Stomach (tissue), 4 donors: ENCODE results near the gene SOX8.

ENCODE experiments used
- POLR2A ChIP-seq, 4 donors: fragments of 450-650 bp; IDR thresholded peaks; one replicate each; pipeline ENCODE4 v1.6.1; 2016; ENCODE audit warnings: antibody characterized with exemption in 4 of 4, control low read depth in 2 of 4, mild to moderate bottlenecking in 1 of 4, moderate library complexity in 1 of 4
- TF ChIP-seq, protein P1 (sequence below), 7 experiments: fragments of 450-650 bp in 4 of 7; fragments of 200-600 bp in 3 of 7; sonication (generic) in 3 of 7; IDR thresholded peaks; one replicate each; pipeline ENCODE4 v1.5.1; 2016 to 2019; ENCODE audit warnings: antibody characterized with exemption in 7 of 7, control low read depth in 2 of 7, mild to moderate bottlenecking in 1 of 7

- TF ChIP-seq, protein P1, sequence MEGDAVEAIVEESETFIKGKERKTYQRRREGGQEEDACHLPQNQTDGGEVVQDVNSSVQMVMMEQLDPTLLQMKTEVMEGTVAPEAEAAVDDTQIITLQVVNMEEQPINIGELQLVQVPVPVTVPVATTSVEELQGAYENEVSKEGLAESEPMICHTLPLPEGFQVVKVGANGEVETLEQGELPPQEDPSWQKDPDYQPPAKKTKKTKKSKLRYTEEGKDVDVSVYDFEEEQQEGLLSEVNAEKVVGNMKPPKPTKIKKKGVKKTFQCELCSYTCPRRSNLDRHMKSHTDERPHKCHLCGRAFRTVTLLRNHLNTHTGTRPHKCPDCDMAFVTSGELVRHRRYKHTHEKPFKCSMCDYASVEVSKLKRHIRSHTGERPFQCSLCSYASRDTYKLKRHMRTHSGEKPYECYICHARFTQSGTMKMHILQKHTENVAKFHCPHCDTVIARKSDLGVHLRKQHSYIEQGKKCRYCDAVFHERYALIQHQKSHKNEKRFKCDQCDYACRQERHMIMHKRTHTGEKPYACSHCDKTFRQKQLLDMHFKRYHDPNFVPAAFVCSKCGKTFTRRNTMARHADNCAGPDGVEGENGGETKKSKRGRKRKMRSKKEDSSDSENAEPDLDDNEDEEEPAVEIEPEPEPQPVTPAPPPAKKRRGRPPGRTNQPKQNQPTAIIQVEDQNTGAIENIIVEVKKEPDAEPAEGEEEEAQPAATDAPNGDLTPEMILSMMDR (IDR thresholded peaks at IDR 0.05): no peak
- no peak for TF ChIP-seq POLR2A (IDR thresholded peaks at IDR 0.05)
Observed at GRCh38 chr16:937311-937710, 44.3 kb upstream of the SOX8 start.
